ENCODE results near the gene LAMA3. TPM values are rescaled to one million over a fixed set of nuclear protein-coding genes. Genes with fewer than 3 reads are reported as not detected.
A peak's percentile ranks its signal among the peaks of the same experiment; 100 is the strongest.

LAMA3 gene
- total and polyA plus RNA-seq, 2 experiments from 2014 or later, result 3.9 to 4.9 TPM

DNA sequence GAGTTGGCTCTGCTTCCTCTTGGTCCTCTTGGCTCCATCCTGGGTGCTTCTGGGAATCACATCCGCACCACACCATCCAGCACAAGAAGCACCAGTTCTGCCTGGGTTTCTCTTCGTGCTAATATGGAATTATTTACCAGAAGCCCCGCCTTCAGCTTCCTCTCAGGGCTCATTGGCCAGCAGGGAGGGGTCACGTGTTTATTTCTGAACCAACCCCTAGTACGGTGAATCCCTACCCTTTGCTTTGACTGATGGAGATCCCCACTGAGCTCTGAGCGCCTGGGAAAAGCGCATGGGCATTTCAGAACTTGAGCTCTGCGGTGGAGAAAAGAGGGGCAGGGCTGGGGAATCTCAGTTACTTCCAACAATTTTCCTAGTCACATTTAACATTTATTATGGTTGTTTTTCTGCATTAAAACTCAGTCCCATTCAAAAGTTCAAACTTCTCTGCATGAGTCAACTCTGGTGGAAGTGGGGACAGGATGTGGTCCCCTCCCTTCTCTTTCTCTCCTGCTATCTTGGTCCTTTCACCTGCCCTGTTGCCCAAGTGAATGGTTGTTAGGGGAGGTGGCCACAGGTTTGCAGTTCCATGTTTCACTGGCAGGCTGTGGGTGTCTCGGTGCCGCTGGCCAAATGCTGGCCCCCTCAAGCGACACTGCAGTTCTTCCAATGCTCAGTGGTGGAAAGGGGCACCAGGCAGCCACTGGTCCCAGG is 248.9 kb downstream of the LAMA3 start:
- H3K4me3 Mint-ChIP-seq, result no peak overlapping the region
- DNase-seq (ENCODE audit: low spot score) (no peak), ATAC-seq (no peak; the same call in 2 of the 3 replicates)
- no peaks in the 10 kb centered on the region for H3K9me3 Mint-ChIP-seq
- peaks cover 10% of the 10 kb centered on the region; the same call in 1 of the 2 replicates for H3K9me2 ChIP-seq (ENCODE audit: insufficient read depth)
- H3K4me1 Mint-ChIP-seq, result peaks cover 5% of the 10 kb centered on the region
- no peak overlapping the region for H3K27ac Mint-ChIP-seq
- H3K4me3 ChIP-seq, result no peak overlapping the region
- H3K4me1 ChIP-seq (ENCODE audit: insufficient read depth), result peaks cover 6% of the 10 kb centered on the region
- peaks cover 6% of the 10 kb centered on the region for H3K27me3 Mint-ChIP-seq (ENCODE audit: insufficient read depth, low read depth, poor library complexity)
- no peaks in the 10 kb centered on the region for H4K20me1 ChIP-seq (replicated peaks; ENCODE audit: insufficient read depth)
- no peak overlapping the region for H3K4me2 ChIP-seq
- H3K79me2 ChIP-seq (replicated peaks; ENCODE audit: insufficient read depth), result no peaks in the 10 kb centered on the region
- H2AFZ ChIP-seq, result 0 out of 2 replicates have a peak overlapping the region, but pooled peaks have one; percentile 69
- 0 out of 2 replicates have a peak, but pooled peaks cover 3% of the 10 kb centered on the region for H3F3A ChIP-seq (replicated peaks; ENCODE audit: low read depth)
- no peaks in the 10 kb centered on the region for H3K36me3 ChIP-seq (ENCODE audit: insufficient read depth)
- TF ChIP-seq ZNF331 (CRISPR knock-in tag; IDR thresholded peaks at IDR 0.05; ENCODE audit: low read depth) (no peak), NANOG (IDR thresholded peaks at IDR 0.05; ENCODE audit: borderline replicate concordance) (no peak), JUNB (IDR thresholded peaks at IDR 0.05; ENCODE audit: unreplicated experiment) (no peak), POLR2AphosphoS5 (IDR thresholded peaks at IDR 0.05; ENCODE audit: low read depth) (no peak), EZH2 (IDR thresholded peaks at IDR 0.05; ENCODE audit: low read depth, unreplicated experiment) (no peak), STAT1 (IDR thresholded peaks at IDR 0.05; ENCODE audit: unreplicated experiment) (no peak), ZNF114 (CRISPR knock-in tag; IDR thresholded peaks at IDR 0.05) (no peak), CREB1 (CRISPR knock-in tag; IDR thresholded peaks at IDR 0.05; ENCODE audit: low read depth) (no peak), EZH2phosphoT487 (IDR thresholded peaks at IDR 0.05; ENCODE audit: unreplicated experiment) (no peak)
- TF ChIP-seq, protein P1, sequence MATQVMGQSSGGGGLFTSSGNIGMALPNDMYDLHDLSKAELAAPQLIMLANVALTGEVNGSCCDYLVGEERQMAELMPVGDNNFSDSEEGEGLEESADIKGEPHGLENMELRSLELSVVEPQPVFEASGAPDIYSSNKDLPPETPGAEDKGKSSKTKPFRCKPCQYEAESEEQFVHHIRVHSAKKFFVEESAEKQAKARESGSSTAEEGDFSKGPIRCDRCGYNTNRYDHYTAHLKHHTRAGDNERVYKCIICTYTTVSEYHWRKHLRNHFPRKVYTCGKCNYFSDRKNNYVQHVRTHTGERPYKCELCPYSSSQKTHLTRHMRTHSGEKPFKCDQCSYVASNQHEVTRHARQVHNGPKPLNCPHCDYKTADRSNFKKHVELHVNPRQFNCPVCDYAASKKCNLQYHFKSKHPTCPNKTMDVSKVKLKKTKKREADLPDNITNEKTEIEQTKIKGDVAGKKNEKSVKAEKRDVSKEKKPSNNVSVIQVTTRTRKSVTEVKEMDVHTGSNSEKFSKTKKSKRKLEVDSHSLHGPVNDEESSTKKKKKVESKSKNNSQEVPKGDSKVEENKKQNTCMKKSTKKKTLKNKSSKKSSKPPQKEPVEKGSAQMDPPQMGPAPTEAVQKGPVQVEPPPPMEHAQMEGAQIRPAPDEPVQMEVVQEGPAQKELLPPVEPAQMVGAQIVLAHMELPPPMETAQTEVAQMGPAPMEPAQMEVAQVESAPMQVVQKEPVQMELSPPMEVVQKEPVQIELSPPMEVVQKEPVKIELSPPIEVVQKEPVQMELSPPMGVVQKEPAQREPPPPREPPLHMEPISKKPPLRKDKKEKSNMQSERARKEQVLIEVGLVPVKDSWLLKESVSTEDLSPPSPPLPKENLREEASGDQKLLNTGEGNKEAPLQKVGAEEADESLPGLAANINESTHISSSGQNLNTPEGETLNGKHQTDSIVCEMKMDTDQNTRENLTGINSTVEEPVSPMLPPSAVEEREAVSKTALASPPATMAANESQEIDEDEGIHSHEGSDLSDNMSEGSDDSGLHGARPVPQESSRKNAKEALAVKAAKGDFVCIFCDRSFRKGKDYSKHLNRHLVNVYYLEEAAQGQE (IDR thresholded peaks at IDR 0.05; ENCODE audit: unreplicated experiment), result no peak
- TF ChIP-seq, protein P2, sequence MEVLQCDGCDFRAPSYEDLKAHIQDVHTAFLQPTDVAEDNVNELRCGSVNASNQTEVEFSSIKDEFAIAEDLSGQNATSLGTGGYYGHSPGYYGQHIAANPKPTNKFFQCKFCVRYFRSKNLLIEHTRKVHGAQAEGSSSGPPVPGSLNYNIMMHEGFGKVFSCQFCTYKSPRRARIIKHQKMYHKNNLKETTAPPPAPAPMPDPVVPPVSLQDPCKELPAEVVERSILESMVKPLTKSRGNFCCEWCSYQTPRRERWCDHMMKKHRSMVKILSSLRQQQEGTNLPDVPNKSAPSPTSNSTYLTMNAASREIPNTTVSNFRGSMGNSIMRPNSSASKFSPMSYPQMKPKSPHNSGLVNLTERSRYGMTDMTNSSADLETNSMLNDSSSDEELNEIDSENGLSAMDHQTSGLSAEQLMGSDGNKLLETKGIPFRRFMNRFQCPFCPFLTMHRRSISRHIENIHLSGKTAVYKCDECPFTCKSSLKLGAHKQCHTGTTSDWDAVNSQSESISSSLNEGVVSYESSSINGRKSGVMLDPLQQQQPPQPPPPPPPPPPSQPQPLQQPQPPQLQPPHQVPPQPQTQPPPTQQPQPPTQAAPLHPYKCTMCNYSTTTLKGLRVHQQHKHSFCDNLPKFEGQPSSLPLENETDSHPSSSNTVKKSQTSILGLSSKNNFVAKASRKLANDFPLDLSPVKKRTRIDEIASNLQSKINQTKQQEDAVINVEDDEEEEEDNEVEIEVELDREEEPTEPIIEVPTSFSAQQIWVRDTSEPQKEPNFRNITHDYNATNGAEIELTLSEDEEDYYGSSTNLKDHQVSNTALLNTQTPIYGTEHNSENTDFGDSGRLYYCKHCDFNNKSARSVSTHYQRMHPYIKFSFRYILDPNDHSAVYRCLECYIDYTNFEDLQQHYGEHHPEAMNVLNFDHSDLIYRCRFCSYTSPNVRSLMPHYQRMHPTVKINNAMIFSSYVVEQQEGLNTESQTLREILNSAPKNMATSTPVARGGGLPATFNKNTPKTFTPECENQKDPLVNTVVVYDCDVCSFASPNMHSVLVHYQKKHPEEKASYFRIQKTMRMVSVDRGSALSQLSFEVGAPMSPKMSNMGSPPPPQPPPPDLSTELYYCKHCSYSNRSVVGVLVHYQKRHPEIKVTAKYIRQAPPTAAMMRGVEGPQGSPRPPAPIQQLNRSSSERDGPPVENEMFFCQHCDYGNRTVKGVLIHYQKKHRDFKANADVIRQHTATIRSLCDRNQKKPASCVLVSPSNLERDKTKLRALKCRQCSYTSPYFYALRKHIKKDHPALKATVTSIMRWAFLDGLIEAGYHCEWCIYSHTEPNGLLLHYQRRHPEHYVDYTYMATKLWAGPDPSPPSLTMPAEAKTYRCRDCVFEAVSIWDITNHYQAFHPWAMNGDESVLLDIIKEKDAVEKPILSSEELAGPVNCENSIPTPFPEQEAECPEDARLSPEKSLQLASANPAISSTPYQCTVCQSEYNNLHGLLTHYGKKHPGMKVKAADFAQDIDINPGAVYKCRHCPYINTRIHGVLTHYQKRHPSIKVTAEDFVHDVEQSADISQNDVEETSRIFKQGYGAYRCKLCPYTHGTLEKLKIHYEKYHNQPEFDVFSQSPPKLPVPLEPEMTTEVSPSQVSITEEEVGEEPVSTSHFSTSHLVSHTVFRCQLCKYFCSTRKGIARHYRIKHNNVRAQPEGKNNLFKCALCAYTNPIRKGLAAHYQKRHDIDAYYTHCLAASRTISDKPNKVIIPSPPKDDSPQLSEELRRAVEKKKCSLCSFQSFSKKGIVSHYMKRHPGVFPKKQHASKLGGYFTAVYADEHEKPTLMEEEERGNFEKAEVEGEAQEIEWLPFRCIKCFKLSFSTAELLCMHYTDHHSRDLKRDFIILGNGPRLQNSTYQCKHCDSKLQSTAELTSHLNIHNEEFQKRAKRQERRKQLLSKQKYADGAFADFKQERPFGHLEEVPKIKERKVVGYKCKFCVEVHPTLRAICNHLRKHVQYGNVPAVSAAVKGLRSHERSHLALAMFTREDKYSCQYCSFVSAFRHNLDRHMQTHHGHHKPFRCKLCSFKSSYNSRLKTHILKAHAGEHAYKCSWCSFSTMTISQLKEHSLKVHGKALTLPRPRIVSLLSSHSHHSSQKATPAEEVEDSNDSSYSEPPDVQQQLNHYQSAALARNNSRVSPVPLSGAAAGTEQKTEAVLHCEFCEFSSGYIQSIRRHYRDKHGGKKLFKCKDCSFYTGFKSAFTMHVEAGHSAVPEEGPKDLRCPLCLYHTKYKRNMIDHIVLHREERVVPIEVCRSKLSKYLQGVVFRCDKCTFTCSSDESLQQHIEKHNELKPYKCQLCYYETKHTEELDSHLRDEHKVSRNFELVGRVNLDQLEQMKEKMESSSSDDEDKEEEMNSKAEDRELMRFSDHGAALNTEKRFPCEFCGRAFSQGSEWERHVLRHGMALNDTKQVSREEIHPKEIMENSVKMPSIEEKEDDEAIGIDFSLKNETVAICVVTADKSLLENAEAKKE (CRISPR knock-in tag; IDR thresholded peaks at IDR 0.05), result no peak
- TF ChIP-seq, protein P3, sequence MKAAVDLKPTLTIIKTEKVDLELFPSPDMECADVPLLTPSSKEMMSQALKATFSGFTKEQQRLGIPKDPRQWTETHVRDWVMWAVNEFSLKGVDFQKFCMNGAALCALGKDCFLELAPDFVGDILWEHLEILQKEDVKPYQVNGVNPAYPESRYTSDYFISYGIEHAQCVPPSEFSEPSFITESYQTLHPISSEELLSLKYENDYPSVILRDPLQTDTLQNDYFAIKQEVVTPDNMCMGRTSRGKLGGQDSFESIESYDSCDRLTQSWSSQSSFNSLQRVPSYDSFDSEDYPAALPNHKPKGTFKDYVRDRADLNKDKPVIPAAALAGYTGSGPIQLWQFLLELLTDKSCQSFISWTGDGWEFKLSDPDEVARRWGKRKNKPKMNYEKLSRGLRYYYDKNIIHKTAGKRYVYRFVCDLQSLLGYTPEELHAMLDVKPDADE (IDR thresholded peaks at IDR 0.05), result no peak
- TF ChIP-seq, protein P4, sequence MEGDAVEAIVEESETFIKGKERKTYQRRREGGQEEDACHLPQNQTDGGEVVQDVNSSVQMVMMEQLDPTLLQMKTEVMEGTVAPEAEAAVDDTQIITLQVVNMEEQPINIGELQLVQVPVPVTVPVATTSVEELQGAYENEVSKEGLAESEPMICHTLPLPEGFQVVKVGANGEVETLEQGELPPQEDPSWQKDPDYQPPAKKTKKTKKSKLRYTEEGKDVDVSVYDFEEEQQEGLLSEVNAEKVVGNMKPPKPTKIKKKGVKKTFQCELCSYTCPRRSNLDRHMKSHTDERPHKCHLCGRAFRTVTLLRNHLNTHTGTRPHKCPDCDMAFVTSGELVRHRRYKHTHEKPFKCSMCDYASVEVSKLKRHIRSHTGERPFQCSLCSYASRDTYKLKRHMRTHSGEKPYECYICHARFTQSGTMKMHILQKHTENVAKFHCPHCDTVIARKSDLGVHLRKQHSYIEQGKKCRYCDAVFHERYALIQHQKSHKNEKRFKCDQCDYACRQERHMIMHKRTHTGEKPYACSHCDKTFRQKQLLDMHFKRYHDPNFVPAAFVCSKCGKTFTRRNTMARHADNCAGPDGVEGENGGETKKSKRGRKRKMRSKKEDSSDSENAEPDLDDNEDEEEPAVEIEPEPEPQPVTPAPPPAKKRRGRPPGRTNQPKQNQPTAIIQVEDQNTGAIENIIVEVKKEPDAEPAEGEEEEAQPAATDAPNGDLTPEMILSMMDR (conservative IDR thresholded peaks at IDR 0.05; ENCODE audit: low read depth in 2 of 2), result no peak
- no peaks in the 10 kb centered on the region for H3K27me3 ChIP-seq (ENCODE audit: insufficient read depth)
- H3K36me3 Mint-ChIP-seq (ENCODE audit: low read depth), result no peaks in the 10 kb centered on the region
- H3K27ac ChIP-seq (ENCODE audit: low read depth), result no peak overlapping the region
